AG04449 (cell line): ENCODE results near the gene RTF1.

Experiments
- CTCF ChIA-PET: fragments of 350-600 bp; formaldehyde crosslinking; extraction: SDS; loops from one replicate; lab custom pipeline; 2021; ENCODE audit warnings: antibody characterized with exemption; lab: Yijun Ruan, JAX
- POLR2A ChIA-PET: fragments of 400-600, 350-600 bp; formaldehyde crosslinking; extraction: SDS; loops from one replicate; lab custom pipeline; 2020; ENCODE audit warnings: antibody characterized with exemption, inconsistent platforms; lab: Yijun Ruan, JAX
- DNase-seq: peaks from one replicate; pipeline ENCODE4 v3.0.0-alpha.2; 2010; ENCODE audit warnings: low read depth, low spot score
- H3K4me3 ChIP-seq: 2 replicates; pipeline ENCODE4 v1.5.1; 2011; ENCODE audit warnings: low read depth, mild to moderate bottlenecking, control low read depth, low read length
- CTCF ChIP-seq: IDR thresholded peaks from one replicate; pipeline ENCODE4 v1.5.1; 2011; ENCODE audit warnings: mild to moderate bottlenecking, moderate library complexity, low read length, control low read depth, inconsistent platforms; ENCODE audit not compliant: insufficient read depth; ENCODE audit errors: missing control alignments

Gene RTF1

GRCh38 chr15:41512512-41512939 is 95.6 kb downstream of the RTF1 start:
- DNase-seq: no peak
- ChIA-PET CTCF (interaction anchor here (1.2 kb wide), 1 partner anchor 17 kb away, joined by 4 read pairs; no protein-coding TSS in a partner anchor), POLR2A (no interaction called here)
- H3K4me3 ChIP-seq: no peak overlapping the region
- no peak for TF ChIP-seq CTCF

- POLR2A ChIA-PET: no interaction called here
- no peak for TF ChIP-seq CTCF
- CTCF ChIA-PET: interaction anchor here (1.2 kb wide), 1 partner anchor 16 kb away, joined by 4 read pairs; no protein-coding TSS in a partner anchor
- DNase-seq: no peak
- H3K4me3 ChIP-seq: peak overlapping the region; percentile 15; the same call in 1 of the 2 replicates
These were observed 96.1 kb downstream of the RTF1 start for GRCh38 chr15:41512940-41513505.

GRCh38 chr15:41513506-41514227 is 96.8 kb downstream of the RTF1 start, which contains the start of gene LTK:
Gene LTK, minus strand, starts transcription at chr15:41513827. Its CDS starts 118 bp downstream, at chr15:41513709.
- peak within 1 kb of the TSS; percentile 15; the same call in 1 of the 2 replicates for H3K4me3 ChIP-seq
- ChIA-PET CTCF (interaction anchor here (1.2 kb wide), 1 partner anchor 15 kb away, joined by 4 read pairs; no protein-coding TSS in a partner anchor), POLR2A (no interaction called here)
- no peak for TF ChIP-seq CTCF
- DNase-seq: no peak

GRCh38 chr15:41517895-41518449 is 101.1 kb downstream of the RTF1 start:
- ChIA-PET POLR2A (interaction anchor here (0.6 kb wide), 1 partner anchor 26 kb away, joined by 3 read pairs; the partner anchor contains the start of gene RPAP1), CTCF (no interaction called here)
- DNase-seq: no peak
- TF ChIP-seq CTCF: no peak
- H3K4me3 ChIP-seq: no peak overlapping the region

- CTCF ChIA-PET: no interaction called here
These were observed 103.7 kb downstream of the RTF1 start for GRCh38 chr15:41520636-41521035.

More at GRCh38 chr15:41520636-41521035, 103.7 kb downstream of the RTF1 start:
- POLR2A ChIA-PET: interaction anchor here (0.5 kb wide), 1 partner anchor 64 kb away, joined by 3 read pairs; no protein-coding TSS in a partner anchor
- no peak overlapping the region for H3K4me3 ChIP-seq
- DNase-seq: no peak
- TF ChIP-seq CTCF: no peak
